ENCODE data around the gene SDHAF4. TPM values are rescaled to one million over a fixed set of nuclear protein-coding genes. Genes with fewer than 3 reads are reported as not detected.

Gene SDHAF4
- 2.7 to 5.0 TPM (median 4.1 TPM) in 5 replicates for total RNA-seq (2022; extraction: Qiagen RNA extraction)

GRCh38 chr6:70566751-70567382, at the start of gene SDHAF4:
Gene SDHAF4, plus strand, starts transcription at chr6:70566930. Its CDS starts 11 bp downstream, at chr6:70566941.

Other genes starting within 250 kb of the SDHAF4 start
- gene FAM135A, start 153.4 kb upstream of the SDHAF4 start, total RNA-seq (2022; extraction: Qiagen RNA extraction) = 9.4 to 16.1 TPM (median 15.1 TPM) in 5 replicates
- 16.9 to 20.8 TPM (median 19.4 TPM) in 5 replicates for gene SMAP1, start 101.0 kb downstream of the SDHAF4 start, total RNA-seq (2022; extraction: Qiagen RNA extraction)

Data from A549 treated with dexamethasone at 1 μM for 4 hours (cell line).